ENCODE measurements around the gene FLYWCH1.

The FLYWCH1 gene

GRCh38 chr16:2992383-2993081, 80.8 kb downstream of the FLYWCH1 start:
- no peak for DNase-seq (ENCODE audit: low read depth)
- no peak overlapping the region for H3K4me3 ChIP-seq (ENCODE audit: low read depth, low read length)
- TF ChIP-seq POLR2A (IDR thresholded peaks at IDR 0.05; ENCODE audit: extremely low read depth, insufficient read length) = no peak
- no peak for TF ChIP-seq MAX (IDR thresholded peaks at IDR 0.05; ENCODE audit: low read depth, low read length)
- no peak for TF ChIP-seq MYC (IDR thresholded peaks at IDR 0.05; ENCODE audit: low read depth, low read length)
- TF ChIP-seq CTCF (IDR thresholded peaks at IDR 0.05; ENCODE audit: low read depth, low read length) = no peak

- no peak for DNase-seq (ENCODE audit: low read depth)
- no peak overlapping the region for H3K4me3 ChIP-seq (ENCODE audit: low read depth, low read length)
- TF ChIP-seq MAX (IDR thresholded peaks at IDR 0.05; ENCODE audit: low read depth, low read length) (no peak), MYC (IDR thresholded peaks at IDR 0.05; ENCODE audit: low read depth, low read length) (no peak), CTCF (IDR thresholded peaks at IDR 0.05; ENCODE audit: low read depth, low read length) (no peak), POLR2A (IDR thresholded peaks at IDR 0.05; ENCODE audit: extremely low read depth, insufficient read length) (no peak)
Measured at GRCh38 chr16:2996298-2996697, 84.6 kb downstream of the FLYWCH1 start.

- no peak for DNase-seq (ENCODE audit: low read depth)
- TF ChIP-seq MYC (IDR thresholded peaks at IDR 0.05; ENCODE audit: low read depth, low read length) = no peak
- TF ChIP-seq POLR2A (IDR thresholded peaks at IDR 0.05; ENCODE audit: extremely low read depth, insufficient read length) = no peak
- TF ChIP-seq CTCF (IDR thresholded peaks at IDR 0.05; ENCODE audit: low read depth, low read length) = no peak
- TF ChIP-seq MAX (IDR thresholded peaks at IDR 0.05; ENCODE audit: low read depth, low read length) = no peak
- no peak overlapping the region for H3K4me3 ChIP-seq (ENCODE audit: low read depth, low read length)
Measured at GRCh38 chr16:2999929-3000328, 88.2 kb downstream of the FLYWCH1 start.

GRCh38 chr16:3000540-3000939, 88.8 kb downstream of the FLYWCH1 start:
- no peak for DNase-seq (ENCODE audit: low read depth)

More at GRCh38 chr16:3000540-3000939, 88.8 kb downstream of the FLYWCH1 start:
- no peak for TF ChIP-seq MYC (IDR thresholded peaks at IDR 0.05; ENCODE audit: low read depth, low read length)
- TF ChIP-seq MAX (IDR thresholded peaks at IDR 0.05; ENCODE audit: low read depth, low read length) = no peak
- TF ChIP-seq CTCF (IDR thresholded peaks at IDR 0.05; ENCODE audit: low read depth, low read length) = no peak
- no peak for TF ChIP-seq POLR2A (IDR thresholded peaks at IDR 0.05; ENCODE audit: extremely low read depth, insufficient read length)
- H3K4me3 ChIP-seq (ENCODE audit: low read depth, low read length) = no peak overlapping the region

Measured in NB4 (cell line).